Type B pancreatic cell (in vitro differentiated cells): ENCODE measurements around the gene ZIC1. TPM values are rescaled to one million over a fixed set of nuclear protein-coding genes. Genes with fewer than 3 reads are reported as not detected.

Experiments used
- DNase-seq: peaks from one replicate; pipeline ENCODE4 v3.0.0; 2021; ENCODE audit warnings: mixed read lengths; ENCODE audit not compliant: unreplicated experiment; ENCODE audit errors: extremely low spot score
- H3K27ac Mint-ChIP-seq: 2 replicates; pipeline ENCODE4 v1.8.0; 2021; ENCODE audit warnings: mild to moderate bottlenecking, mixed read lengths
- H3K27me3 Mint-ChIP-seq: 2 replicates; pipeline ENCODE4 v1.8.0; 2021; ENCODE audit warnings: mixed read lengths
- H3K36me3 Mint-ChIP-seq: 2 replicates; pipeline ENCODE4 v1.8.0; 2021; ENCODE audit warnings: mixed read lengths
- H3K4me1 Mint-ChIP-seq: one replicate; pipeline ENCODE4 v1.8.0; 2021; ENCODE audit warnings: mixed read lengths; ENCODE audit not compliant: unreplicated experiment
- H3K4me3 Mint-ChIP-seq: 2 replicates; pipeline ENCODE4 v1.8.0; 2021; ENCODE audit warnings: mild to moderate bottlenecking, mixed read lengths
- H3K9me3 Mint-ChIP-seq: 2 replicates; pipeline ENCODE4 v1.8.0; 2021; ENCODE audit warnings: mixed read lengths
- total RNA-seq: library from RNA; stranded (reverse); gene quantifications from 2 replicates; pipeline ENCODE4 v1.2.1, GENCODE V29; 2021; ENCODE audit warnings: low replicate concordance
- TF ChIP-seq, protein P1 (sequence below): fragments of 200-600 bp; sonication (generic); conservative IDR thresholded peaks from 2 replicates; pipeline ENCODE4 v1.5.0; 2021; ENCODE audit warnings: antibody characterized with exemption, mild to moderate bottlenecking

ZIC1 gene
- total RNA-seq, 1 donor from 2014 or later: 184 TPM

DNA sequence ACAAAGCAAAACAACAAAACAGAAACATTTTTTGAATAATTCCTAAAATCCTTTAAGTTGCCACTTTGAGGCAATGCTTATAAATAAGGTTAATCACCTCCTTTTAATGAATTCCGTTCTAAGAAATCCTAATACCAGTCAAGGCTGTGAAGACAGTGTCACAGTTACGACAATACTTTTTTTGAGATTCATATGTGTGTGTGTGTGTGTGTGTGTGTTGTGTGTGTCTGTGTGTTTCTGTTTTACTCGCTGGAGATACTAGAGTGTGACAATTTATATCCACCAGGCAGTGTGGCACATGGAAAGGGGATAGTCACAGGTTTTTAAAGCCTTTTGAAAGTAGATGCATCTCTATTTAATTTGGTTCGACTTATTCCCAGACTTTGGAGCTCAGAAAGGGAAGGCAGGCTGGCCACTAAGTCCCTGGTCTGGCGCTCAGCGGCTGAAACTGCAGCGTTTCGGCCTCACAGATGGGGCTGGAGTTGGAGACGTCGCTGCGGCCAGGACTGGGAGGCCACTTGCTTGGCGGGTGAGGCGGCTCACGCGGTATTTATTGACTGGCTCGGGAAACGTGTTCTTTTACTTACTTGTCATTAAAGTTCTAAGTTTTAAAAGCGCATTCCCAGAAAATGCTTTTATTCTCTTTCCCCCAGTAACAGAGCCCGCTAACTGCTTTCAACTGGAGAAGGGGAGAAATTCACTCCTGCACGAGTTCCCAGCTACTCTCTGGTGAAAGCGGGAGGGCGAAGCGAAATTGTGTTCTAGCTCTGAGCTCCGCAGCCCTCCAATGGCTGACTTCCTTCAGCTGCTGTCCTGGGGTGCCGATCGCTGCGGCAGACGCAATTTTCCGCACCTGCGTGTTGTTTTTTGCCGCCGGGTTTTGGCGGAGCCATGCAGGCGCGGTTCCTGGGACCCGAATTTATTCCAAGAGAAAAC, 13.7 kb downstream of the ZIC1 start:
- no peaks in the 10 kb centered on the region for H3K36me3 Mint-ChIP-seq
- peak overlapping the region; percentile 78 for H3K27ac Mint-ChIP-seq

DNA sequence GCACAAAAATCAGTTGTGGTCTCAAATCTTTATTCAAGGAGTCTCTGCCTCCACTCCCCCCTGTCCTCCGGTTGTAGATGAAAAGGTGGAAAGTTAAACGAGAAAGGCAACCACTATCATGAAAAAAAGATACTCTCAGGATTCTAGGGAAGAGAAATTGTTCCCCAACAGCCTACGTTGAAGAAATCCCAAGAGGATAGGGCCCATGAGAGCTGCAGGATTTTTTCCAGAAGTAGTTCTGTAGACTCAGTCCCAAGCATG, 14.3 kb downstream of the ZIC1 start:
- peaks cover 86% of the 10 kb centered on the region for H3K27me3 Mint-ChIP-seq
- H3K27ac Mint-ChIP-seq: peak overlapping the region; percentile 78
- no peaks in the 10 kb centered on the region for H3K9me3 Mint-ChIP-seq
- DNase-seq: no peak
- TF ChIP-seq, protein P1, sequence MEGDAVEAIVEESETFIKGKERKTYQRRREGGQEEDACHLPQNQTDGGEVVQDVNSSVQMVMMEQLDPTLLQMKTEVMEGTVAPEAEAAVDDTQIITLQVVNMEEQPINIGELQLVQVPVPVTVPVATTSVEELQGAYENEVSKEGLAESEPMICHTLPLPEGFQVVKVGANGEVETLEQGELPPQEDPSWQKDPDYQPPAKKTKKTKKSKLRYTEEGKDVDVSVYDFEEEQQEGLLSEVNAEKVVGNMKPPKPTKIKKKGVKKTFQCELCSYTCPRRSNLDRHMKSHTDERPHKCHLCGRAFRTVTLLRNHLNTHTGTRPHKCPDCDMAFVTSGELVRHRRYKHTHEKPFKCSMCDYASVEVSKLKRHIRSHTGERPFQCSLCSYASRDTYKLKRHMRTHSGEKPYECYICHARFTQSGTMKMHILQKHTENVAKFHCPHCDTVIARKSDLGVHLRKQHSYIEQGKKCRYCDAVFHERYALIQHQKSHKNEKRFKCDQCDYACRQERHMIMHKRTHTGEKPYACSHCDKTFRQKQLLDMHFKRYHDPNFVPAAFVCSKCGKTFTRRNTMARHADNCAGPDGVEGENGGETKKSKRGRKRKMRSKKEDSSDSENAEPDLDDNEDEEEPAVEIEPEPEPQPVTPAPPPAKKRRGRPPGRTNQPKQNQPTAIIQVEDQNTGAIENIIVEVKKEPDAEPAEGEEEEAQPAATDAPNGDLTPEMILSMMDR: no peak
- H3K4me3 Mint-ChIP-seq: peak overlapping the region; percentile 86
- H3K4me1 Mint-ChIP-seq: peaks cover 11% of the 10 kb centered on the region
- H3K36me3 Mint-ChIP-seq: no peaks in the 10 kb centered on the region

More for the DNA sequence above, 13.7 kb downstream of the ZIC1 start:
- H3K4me1 Mint-ChIP-seq: peaks cover 10% of the 10 kb centered on the region
- H3K27me3 Mint-ChIP-seq: peaks cover 87% of the 10 kb centered on the region
- H3K4me3 Mint-ChIP-seq: peak overlapping the region; percentile 86
- no peak for DNase-seq
- no peaks in the 10 kb centered on the region for H3K9me3 Mint-ChIP-seq
- TF ChIP-seq, protein P1: no peak

DNA sequence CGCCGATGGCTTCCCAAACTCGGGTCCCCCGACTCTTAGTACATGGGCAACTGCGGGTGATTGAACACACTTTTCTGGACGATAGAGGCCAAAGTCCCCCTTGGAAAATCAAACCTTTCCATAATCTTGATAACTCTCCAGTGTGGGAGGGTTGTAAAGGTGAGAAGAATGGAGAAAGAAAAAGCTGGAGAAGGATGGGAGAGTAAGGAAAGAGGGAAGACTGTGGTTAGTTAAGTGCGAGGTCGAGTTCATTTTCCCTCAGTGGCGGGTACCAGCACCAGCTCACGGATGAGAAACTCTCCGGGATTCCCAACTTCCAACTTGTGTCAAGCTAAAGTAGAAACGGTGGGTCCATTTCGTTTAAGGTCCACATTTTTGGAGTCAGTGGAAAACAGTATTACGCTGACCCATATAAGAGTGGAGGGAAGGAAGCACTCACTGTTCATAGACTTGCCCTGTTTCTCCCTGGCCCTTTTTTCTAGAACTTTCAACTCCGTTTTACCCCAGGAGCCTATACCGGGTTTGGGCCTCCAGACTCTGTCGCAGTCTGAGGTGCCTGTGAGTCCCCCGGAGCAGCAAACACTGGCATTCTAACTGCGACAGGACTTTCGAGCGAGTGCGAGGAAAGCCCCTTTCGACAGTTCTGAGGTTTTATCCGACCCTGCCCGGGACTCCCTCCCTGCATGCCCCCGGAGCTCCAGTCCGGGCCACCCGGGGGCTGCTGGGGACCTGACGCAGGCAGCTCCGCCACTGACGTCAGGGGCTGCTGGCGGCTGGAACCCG, 14.8 kb downstream of the ZIC1 start:
- H3K27ac Mint-ChIP-seq: peak overlapping the region; percentile 78
- H3K27me3 Mint-ChIP-seq: peaks cover 85% of the 10 kb centered on the region
- TF ChIP-seq, protein P1: no peak
- peak overlapping the region; percentile 86 for H3K4me3 Mint-ChIP-seq
- DNase-seq: peak; percentile 73
- H3K36me3 Mint-ChIP-seq: no peaks in the 10 kb centered on the region
- H3K9me3 Mint-ChIP-seq: no peaks in the 10 kb centered on the region
- H3K4me1 Mint-ChIP-seq: peaks cover 13% of the 10 kb centered on the region

DNA sequence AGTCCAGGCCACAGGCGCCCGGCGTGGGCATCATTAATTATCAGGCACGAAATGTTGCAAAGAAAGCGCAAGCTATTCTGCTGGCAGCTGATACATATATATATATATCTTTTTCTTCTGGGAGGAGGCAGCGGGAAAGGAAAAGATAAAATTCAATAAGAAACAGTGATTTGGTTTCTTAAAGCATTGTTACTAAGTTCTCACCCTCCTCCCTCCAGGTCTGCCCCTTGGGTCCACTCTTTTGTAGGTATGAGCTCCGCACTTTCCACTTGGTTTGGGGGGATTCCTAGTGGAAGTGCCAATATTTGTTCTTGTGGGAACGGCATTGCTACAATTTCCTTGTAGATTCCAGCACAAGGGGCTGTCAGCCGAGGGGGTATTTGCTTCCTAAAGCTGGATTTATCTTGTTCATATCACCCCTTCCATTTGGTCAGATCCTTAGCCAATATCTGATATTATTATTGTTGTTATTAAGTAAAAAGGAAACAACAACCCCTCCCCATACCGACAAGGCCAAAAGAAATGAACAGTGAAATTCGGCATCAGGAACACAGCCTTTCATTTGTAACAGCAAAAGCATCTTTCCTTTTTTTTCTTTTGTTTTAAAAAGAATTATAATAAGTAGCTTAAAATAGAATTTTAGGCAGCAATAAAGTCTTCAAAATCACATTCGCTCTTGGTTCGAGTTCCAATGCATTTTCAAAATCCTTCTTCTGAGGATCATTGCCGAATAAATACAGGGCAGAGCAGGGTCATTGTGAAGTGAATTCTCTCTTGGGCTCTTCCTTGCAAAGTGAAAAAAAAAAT, 15.6 kb downstream of the ZIC1 start:
- no peak for DNase-seq
- Mint-ChIP-seq H3K27ac (peak overlapping the region; percentile 40), H3K27me3 (peaks cover 83% of the 10 kb centered on the region), H3K4me3 (peak overlapping the region; percentile 77), H3K4me1 (peaks cover 12% of the 10 kb centered on the region), H3K9me3 (no peaks in the 10 kb centered on the region), H3K36me3 (no peaks in the 10 kb centered on the region)
- TF ChIP-seq, protein P1: no peak

DNA sequence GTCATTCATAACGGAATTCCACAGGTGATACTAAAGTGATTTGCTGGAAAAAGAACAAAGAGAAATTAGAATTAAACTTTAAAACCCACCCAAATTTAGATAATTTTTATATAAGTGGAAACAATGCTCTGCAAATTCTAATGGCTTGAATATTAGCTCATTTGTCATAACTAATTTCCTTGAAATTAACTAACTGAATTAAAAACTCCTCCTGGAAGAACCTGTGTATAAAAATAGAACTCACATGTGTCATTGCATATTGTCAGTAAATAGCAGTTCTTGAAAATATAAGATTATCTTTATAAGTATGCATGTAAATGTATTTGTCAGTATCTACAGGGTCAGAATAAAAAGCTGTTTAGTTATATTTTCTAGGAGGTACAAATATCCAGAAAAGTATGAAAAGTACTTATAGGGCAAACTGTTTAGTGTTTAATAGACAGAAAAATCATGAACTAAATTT, 16.3 kb downstream of the ZIC1 start:
- Mint-ChIP-seq H3K9me3 (no peaks in the 10 kb centered on the region), H3K27ac (peak overlapping the region; percentile 40), H3K4me1 (peaks cover 7% of the 10 kb centered on the region), H3K36me3 (no peaks in the 10 kb centered on the region), H3K27me3 (peaks cover 83% of the 10 kb centered on the region), H3K4me3 (peak overlapping the region; percentile 57)
- TF ChIP-seq, protein P1: no peak
- DNase-seq: no peak
